ENCODE results near the gene KRTAP4-12.
"Not testable (repeated sequence)": the region's sequence is repeated elsewhere in the genome, so short reads cannot be mapped to it uniquely, and the experiment has no call there.

The KRTAP4-12 gene

GRCh38 chr17:41153856-41154255 is 29.9 kb upstream of the KRTAP4-12 start:
- H3K36me3 ChIP-seq = no peaks in the 10 kb centered on the region
- no peak for TF ChIP-seq CTCF (IDR thresholded peaks at IDR 0.05; ENCODE audit: low read depth, low read length)
- DNase-seq = no peak

GRCh38 chr17:41151525-41151924 is 27.5 kb upstream of the KRTAP4-12 start:
- Histone ChIP-seq H3K27ac (no peak overlapping the region), H3K4me3 (ENCODE audit: low read depth, low read length) (no peak overlapping the region), H3K9me3 (ENCODE audit: severe bottlenecking) (no peaks in the 10 kb centered on the region), H3K27me3 (ENCODE audit: insufficient read depth, low read depth, severe bottlenecking) (peaks cover 90% of the 10 kb centered on the region), H3K36me3 (no peaks in the 10 kb centered on the region)
- TF ChIP-seq CTCF (IDR thresholded peaks at IDR 0.05; ENCODE audit: low read depth, low read length) = no peak
- DNase-seq = no peak

More at GRCh38 chr17:41153856-41154255, 29.9 kb upstream of the KRTAP4-12 start:
- peaks cover 91% of the 10 kb centered on the region for H3K27me3 ChIP-seq (ENCODE audit: insufficient read depth, low read depth, severe bottlenecking)
- no peak overlapping the region for H3K4me3 ChIP-seq (ENCODE audit: low read depth, low read length)
- no peaks in the 10 kb centered on the region for H3K9me3 ChIP-seq (ENCODE audit: severe bottlenecking)
- H3K27ac ChIP-seq = no peak overlapping the region

- no peak for TF ChIP-seq CTCF (IDR thresholded peaks at IDR 0.05; ENCODE audit: low read depth, low read length)
- no peaks in the 10 kb centered on the region for H3K36me3 ChIP-seq
- no peak for DNase-seq
- H3K9me3 ChIP-seq (ENCODE audit: severe bottlenecking) = no peaks in the 10 kb centered on the region
- no peak overlapping the region for H3K4me3 ChIP-seq (ENCODE audit: low read depth, low read length)
- H3K27ac ChIP-seq = no peak overlapping the region
- H3K27me3 ChIP-seq (ENCODE audit: insufficient read depth, low read depth, severe bottlenecking) = peaks cover 90% of the 10 kb centered on the region
Measured at GRCh38 chr17:41150026-41150425, 26.0 kb upstream of the KRTAP4-12 start.

GRCh38 chr17:41149652-41149985 is 25.6 kb upstream of the KRTAP4-12 start, which contains the start of gene KRTAP4-5:
KRTAP4-5 (minus strand) TSS chr17:41149825; CDS start chr17:41149767, 58 bp downstream.
- H3K27me3 ChIP-seq (ENCODE audit: insufficient read depth, low read depth, severe bottlenecking) = peaks cover 90% of the 10 kb centered on the region
- no peak within 1 kb of the TSS for H3K27ac ChIP-seq
- no peak for DNase-seq
- no peak within 1 kb of the TSS for H3K4me3 ChIP-seq (ENCODE audit: low read depth, low read length)
- H3K9me3 ChIP-seq (ENCODE audit: severe bottlenecking) = no peaks in the 10 kb centered on the region
- H3K36me3 ChIP-seq = no peaks in the 10 kb centered on the region
- no peak for TF ChIP-seq CTCF (IDR thresholded peaks at IDR 0.05; ENCODE audit: low read depth, low read length)

- H3K27me3 ChIP-seq (ENCODE audit: insufficient read depth, low read depth, severe bottlenecking) = peaks cover 90% of the 10 kb centered on the region
- not testable (repeated sequence) for H3K36me3 ChIP-seq; H3K27ac ChIP-seq; H3K4me3 ChIP-seq (ENCODE audit: low read depth, low read length); DNase-seq; H3K9me3 ChIP-seq (ENCODE audit: severe bottlenecking)
Measured at GRCh38 chr17:41148971-41149651, 25.1 kb upstream of the KRTAP4-12 start.

GRCh38 chr17:41147531-41148204 is 23.7 kb upstream of the KRTAP4-12 start:
- Histone ChIP-seq H3K27ac (no peak overlapping the region), H3K27me3 (ENCODE audit: insufficient read depth, low read depth, severe bottlenecking) (peaks cover 87% of the 10 kb centered on the region), H3K4me3 (ENCODE audit: low read depth, low read length) (no peak overlapping the region), H3K36me3 (no peaks in the 10 kb centered on the region), H3K9me3 (ENCODE audit: severe bottlenecking) (no peaks in the 10 kb centered on the region)
- no peak for TF ChIP-seq CTCF (IDR thresholded peaks at IDR 0.05; ENCODE audit: low read depth, low read length)
- no peak for DNase-seq

All from WERI-Rb-1 (cell line).